Activated T-cell treated with anti-CD3 and anti-CD28 coated beads for 1 hour (primary cell): ENCODE data around the gene CTAGE15.
"Not testable (repeated sequence)": the region's sequence is repeated elsewhere in the genome, so short reads cannot be mapped to it uniquely, and the experiment has no call there.

Experiments used
- DNase-seq: peaks from one replicate; pipeline ENCODE4 v3.0.0-alpha.2; 2020; ENCODE audit warnings: low read depth

The CTAGE15 gene

GRCh38 chr7:143571501-143571900 is at the start of gene CTAGE15:
TSS of gene CTAGE15 (plus strand) at chr7:143571801. CDS start at chr7:143571818, 17 bp downstream.
- not testable (repeated sequence) for DNase-seq

GRCh38 chr7:143522309-143522916 is 49.2 kb upstream of the CTAGE15 start:
- not testable (repeated sequence) for DNase-seq

- not testable (repeated sequence) for DNase-seq
These were observed 40.3 kb upstream of the CTAGE15 start for GRCh38 chr7:143531169-143531926.

- not testable (repeated sequence) for DNase-seq
These were observed 39.7 kb upstream of the CTAGE15 start for GRCh38 chr7:143531932-143532331.

- DNase-seq, result not testable (repeated sequence)
These were observed 38.3 kb upstream of the CTAGE15 start for GRCh38 chr7:143533213-143533839.

GRCh38 chr7:143536443-143536842 is 35.2 kb upstream of the CTAGE15 start:
- not testable (repeated sequence) for DNase-seq

- not testable (repeated sequence) for DNase-seq
These were observed 28.1 kb upstream of the CTAGE15 start for GRCh38 chr7:143543288-143544038.

- not testable (repeated sequence) for DNase-seq
These were observed 15.6 kb upstream of the CTAGE15 start for GRCh38 chr7:143555968-143556367.

- not testable (repeated sequence) for DNase-seq
These were observed 8.3 kb upstream of the CTAGE15 start for GRCh38 chr7:143563306-143563705.

- not testable (repeated sequence) for DNase-seq
These were observed 5.6 kb upstream of the CTAGE15 start for GRCh38 chr7:143566001-143566400.

- not testable (repeated sequence) for DNase-seq
These were observed 16.6 kb downstream of the CTAGE15 start for GRCh38 chr7:143588183-143588582.

GRCh38 chr7:143589897-143590296 is 18.3 kb downstream of the CTAGE15 start:
- not testable (repeated sequence) for DNase-seq

- not testable (repeated sequence) for DNase-seq
These were observed 26.5 kb downstream of the CTAGE15 start for GRCh38 chr7:143598086-143598485.

GRCh38 chr7:143603549-143603948 is 31.9 kb downstream of the CTAGE15 start:
- not testable (repeated sequence) for DNase-seq

- not testable (repeated sequence) for DNase-seq
These were observed 34.5 kb downstream of the CTAGE15 start for GRCh38 chr7:143606088-143606487.

GRCh38 chr7:143615545-143615944 is 43.9 kb downstream of the CTAGE15 start:
- DNase-seq, result not testable (repeated sequence)

GRCh38 chr7:143617204-143617603 is 45.6 kb downstream of the CTAGE15 start:
- not testable (repeated sequence) for DNase-seq

- not testable (repeated sequence) for DNase-seq
These were observed 48.5 kb downstream of the CTAGE15 start for GRCh38 chr7:143620058-143620457.

- DNase-seq, result peak; percentile 56
These were observed 49.0 kb downstream of the CTAGE15 start, which contains the start of gene TCAF2 for GRCh38 chr7:143620646-143621045. TSS of gene TCAF2 (plus strand) at chr7:143620974.

GRCh38 chr7:143621175-143621574 is 49.6 kb downstream of the CTAGE15 start:
- not testable (repeated sequence) for DNase-seq

GRCh38 chr7:143622130-143622529 is 50.5 kb downstream of the CTAGE15 start:
- DNase-seq, result not testable (repeated sequence)
